HG03064 (cell line): ENCODE results near the gene SBF2.
A peak's percentile ranks its signal among the peaks of the same experiment; 100 is the strongest.

Experiments used
- ATAC-seq: cut with Tn5 transposase; IDR thresholded peaks from one replicate; pipeline ENCODE4 v1.9.1; 2021; ENCODE audit warnings: low read depth; ENCODE audit not compliant: unreplicated experiment

Gene SBF2

DNA sequence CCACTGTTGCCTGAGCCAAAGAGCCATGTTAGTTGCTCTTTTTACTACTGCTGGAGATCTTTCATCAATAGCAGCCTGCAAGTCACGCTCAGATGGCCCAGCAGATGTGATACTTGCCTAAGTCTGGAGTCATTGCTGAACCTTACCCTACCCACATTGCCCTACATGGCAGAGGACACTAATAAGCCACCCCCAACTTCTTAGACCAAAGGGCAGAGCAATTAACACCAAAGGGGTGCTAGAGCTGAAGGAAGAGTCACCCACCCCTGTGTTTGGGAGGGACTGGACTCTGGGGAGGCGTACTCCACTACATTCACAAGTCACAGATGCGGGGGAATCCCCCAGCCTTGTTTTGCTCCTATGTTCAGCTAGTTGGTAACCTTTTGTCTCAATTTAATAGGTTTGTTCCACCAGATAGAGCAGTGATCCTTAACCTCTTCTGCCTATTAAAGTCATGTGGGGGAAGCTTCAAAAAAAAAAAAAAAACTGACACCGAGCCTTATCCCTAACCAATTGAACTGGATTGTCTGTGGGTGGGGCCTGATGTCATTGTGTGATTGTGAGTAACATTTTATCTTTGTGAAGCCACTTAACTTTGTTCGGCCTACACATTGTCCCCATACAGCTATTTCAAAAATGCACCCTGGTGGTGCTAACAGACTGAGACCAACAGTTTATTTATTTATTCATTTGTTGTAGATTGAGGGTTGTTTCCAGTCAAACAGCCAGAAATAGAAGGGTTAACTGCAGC, 23.9 kb upstream of the SBF2 start:
- ATAC-seq: peak; percentile 54

DNA sequence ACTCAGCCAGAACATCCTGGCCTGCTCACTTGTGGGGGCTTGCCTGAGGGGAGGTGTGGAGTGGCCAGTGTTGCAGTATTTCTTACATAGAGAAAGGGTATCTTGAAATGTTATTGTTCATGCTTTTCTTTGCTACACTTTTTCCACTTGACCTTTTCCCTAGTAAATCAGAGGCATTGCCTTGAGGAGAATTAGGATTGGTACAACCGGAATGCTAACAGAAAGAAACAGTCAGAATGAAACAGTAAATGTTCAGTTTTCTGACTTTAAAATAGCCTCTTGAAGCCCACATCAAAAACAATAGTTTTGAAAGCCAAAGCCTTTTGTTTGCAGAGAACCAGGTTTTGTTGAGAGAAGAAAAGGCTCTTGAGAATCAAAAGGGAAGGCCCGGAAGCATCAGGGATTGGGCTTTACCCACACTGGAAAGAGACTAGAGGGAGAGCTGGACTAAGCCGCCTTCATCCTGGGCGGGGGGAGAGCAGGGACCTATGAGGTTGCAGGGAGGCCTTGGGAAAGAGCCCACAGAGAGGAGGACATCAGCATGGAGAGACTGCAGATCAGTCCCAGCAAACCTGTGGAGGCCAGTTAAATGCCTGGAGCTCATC, 23.2 kb upstream of the SBF2 start:
- ATAC-seq: peak; percentile 24

DNA sequence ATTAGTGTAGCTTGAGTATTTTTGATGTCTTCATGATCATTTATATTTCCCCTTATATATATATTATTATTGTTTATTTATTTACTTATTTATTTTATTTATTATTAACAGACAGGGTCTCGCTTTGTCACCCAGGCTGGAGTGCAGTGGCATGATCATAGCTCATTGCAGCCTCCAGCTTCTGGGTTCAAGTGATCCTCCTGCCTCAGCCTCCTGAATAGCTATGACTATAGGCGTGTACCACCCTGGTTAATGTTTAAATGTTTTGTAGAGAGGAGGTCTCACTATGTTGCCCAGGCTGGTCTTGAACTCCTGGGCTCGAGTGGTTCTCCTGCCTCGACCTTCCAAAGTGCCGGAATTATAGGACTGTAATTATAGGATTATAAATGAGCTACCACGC, 21.1 kb upstream of the SBF2 start:
- ATAC-seq: no peak

DNA sequence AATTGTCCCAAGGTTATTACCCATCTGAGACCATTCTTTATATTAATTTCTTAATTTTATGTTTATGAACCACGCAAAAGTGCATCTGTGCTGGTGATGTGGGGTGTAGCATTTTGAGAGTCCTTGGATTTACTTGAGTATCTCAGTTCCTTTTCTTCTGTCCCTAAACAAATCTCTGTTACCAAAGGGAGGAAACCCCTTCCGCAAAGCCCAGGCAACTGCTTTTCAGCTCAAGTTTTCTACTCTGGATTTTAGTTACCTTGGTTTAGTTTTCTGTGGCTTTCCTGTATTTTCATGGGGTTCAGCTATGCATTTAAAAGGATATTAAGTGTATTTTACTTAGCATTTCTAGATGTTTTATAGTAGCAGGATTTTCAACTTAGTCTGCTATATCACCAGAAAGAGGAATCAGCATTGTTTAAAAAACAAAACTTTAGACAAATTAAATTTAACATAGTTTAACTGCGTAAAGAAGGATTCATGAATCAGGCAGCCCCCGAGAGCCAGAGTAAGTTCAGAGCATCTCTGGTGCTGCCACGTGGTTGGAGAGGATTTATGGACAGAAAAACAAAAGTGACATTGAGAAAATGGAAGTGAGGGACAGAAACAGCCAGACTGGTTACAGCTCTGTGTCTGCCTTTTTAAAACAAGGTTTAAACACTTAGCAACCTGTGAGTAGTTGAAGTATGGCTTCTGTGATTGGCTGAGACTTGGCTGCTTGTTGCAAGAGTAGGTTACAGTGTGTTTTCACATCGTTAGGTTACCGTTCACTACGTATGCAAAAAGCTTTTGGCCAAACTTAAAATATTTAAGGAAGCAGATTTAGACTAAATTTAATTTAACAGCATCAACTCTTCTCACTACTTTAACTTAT, 20.4 kb upstream of the SBF2 start:
- ATAC-seq: no peak

DNA sequence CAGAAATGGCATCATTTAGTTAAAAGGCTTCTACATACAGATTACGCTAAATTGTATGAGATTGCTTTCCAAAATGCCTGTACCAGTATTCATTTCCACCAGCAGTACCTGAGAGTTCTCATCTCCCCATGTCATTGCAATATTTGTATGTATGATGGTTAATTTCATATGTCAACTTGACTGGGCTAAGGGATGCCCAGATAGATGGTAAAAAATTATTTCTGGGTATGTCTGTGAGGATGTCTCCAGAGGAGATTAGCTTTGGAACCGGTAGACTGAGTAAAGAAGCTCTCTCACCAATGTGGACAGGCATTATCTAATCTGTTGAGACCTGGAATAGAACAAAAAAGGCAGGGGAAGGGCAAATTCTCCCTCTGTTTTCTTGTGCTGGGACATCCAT, 17.8 kb upstream of the SBF2 start:
- ATAC-seq: no peak

DNA sequence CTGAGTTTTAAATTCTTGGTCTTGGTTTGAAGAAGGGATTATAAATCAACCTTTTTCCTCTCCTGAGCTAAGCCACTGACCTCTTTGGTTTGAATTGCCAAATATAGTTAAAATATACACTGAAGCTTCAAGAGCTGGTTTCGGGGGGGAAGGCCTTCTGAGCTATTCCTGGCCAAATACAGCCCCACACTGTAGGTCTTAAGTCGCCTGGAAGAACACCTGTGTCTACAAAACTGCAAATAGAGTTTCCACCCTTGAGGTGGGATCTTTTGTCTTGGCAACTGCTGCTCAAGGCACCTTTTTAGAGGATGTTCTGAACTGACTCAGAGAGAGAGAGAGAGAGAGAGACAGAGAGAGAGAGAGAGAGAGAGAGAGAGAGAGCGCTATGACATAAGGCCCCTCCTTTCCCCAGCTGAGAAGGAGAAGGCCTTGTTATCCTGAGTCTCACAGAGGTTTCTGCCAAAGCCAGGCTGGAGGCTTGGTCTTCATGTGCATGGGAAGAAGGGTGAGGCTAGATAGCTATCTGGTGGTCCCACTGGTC, 16.4 kb upstream of the SBF2 start:
- ATAC-seq: no peak

DNA sequence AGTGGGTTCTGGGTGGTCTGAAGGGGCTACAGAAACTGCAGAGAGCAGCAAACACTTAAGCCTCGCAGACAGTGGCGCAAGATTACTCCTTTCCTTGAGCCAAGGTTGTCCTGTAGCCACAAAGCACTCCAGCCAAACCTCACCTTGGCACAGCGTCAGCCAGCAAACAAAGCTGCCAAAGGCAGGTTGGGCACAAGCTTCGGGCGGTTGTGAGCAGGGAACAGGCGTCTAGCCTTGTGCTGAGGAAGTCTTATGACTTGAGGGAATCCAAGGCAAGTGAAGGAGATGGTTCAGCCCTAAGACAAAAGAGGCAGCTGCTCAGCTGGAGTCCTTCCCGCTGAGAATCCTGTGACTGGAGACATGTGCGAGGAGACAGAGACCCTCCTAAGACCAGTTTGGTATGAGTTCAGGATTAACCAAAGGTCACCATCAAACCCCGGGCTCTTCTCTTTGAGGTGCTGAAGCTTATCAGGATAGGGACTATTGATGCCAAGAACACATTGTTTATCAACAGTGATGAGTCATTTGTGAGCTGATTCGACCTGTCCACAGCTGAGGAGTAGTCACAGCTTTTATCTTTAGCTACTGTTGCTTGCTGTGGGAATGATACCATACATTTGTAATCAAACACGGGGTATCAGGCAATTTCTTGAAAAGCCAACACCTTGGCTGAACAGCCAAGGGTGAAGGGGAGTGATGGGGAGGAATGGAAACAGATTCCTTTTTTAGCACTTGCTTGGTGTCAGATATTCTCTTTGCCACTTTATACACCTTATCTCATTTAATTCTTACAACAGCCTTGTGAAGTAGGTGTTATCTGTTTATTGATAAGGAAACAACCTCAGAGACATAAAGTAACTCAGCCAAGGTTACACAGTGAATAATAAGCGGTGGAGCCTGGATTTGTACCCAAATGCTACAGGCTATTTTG, 15.4 kb upstream of the SBF2 start:
- ATAC-seq: no peak

DNA sequence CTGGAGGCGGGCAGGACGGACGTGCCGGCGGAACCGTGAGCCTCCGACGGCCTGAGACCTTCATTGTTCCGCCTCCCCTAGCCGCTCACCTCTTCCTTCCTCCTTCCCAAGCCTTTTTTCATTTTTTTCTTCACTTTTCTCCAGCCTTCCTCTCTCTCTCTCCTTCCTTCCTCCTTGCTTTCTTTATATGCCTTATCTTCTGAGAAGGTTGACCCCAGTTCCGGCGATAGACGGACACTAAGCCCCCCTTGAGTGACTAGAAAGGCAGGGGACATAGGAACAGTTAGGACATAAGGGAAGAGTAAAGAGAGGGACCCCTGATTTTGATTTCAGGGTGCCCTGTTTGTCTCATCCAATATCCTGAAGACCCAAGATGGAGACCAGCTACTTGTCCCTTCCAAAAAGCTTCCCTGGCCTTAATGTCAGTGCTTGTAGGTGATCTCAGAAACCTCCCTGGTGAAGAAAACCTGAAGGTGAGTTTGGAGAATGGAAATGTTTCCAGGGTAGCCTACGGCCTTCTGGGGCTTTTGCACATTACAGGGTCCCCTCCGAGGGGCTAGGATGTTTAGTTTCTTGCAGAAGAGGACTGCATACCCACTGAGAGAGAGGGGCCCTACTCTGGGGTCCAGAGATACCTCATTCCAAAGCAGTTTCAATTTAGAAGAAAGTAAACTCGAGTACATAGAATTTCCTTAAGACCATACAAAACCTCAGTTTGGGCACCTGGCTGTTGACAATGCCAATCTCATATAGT, 14.4 kb upstream of the SBF2 start:
- ATAC-seq: no peak

DNA sequence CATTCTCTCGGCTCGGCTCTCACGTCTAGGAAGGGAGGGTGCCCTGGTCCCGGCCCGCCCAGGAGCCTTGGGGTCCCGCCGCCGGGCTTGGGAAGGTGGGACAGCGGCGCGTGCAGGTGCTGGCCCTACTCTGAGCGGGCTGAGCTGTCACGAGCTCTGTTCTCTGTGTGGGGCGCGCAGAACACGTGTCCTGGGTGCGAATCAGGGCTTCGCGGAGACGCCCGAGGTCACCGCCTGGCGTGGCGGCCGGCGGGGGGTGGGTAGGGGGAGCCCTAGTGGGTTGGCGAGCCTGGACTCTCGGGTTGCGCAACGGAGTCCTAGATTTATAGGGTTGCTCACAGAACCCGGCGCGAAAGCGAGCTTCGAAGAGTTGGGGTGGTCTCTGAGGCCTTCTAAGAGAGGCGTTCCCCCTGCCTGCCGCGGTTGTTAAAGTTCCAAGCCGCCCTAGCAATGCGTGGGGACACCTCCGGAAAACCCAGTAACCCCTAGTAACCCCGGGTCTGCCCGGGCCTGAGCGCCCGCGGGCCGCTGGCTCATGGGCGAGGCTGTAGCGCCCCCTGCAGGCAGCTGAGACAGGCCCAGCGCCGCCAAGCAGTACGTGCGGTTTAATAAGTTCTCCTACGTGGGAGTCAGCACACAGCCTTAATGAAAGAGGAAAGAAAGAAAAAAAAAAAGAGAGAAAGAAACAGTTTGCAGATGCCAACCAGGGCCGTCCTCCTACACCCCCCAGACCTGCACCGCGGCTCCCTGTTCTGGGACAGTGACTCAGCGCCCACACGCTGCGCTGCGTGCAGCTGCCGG, 13.6 kb upstream of the SBF2 start:
- peak; percentile 54 for ATAC-seq

DNA sequence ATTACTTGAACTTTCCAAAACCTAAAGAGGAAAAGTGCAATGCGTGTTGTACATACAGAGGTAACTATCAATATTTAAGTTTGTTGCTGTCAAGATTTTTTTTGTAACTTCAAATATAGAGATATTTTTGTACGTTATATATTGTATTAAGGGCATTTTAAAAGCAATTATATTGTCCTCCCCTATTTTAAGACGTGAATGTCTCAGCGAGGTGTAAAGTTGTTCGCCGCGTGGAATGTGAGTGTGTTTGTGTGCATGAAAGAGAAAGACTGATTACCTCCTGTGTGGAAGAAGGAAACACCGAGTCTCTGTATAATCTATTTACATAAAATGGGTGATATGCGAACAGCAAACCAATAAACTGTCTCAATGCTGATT, 13.0 kb upstream of the SBF2 start:
- no peak for ATAC-seq

DNA sequence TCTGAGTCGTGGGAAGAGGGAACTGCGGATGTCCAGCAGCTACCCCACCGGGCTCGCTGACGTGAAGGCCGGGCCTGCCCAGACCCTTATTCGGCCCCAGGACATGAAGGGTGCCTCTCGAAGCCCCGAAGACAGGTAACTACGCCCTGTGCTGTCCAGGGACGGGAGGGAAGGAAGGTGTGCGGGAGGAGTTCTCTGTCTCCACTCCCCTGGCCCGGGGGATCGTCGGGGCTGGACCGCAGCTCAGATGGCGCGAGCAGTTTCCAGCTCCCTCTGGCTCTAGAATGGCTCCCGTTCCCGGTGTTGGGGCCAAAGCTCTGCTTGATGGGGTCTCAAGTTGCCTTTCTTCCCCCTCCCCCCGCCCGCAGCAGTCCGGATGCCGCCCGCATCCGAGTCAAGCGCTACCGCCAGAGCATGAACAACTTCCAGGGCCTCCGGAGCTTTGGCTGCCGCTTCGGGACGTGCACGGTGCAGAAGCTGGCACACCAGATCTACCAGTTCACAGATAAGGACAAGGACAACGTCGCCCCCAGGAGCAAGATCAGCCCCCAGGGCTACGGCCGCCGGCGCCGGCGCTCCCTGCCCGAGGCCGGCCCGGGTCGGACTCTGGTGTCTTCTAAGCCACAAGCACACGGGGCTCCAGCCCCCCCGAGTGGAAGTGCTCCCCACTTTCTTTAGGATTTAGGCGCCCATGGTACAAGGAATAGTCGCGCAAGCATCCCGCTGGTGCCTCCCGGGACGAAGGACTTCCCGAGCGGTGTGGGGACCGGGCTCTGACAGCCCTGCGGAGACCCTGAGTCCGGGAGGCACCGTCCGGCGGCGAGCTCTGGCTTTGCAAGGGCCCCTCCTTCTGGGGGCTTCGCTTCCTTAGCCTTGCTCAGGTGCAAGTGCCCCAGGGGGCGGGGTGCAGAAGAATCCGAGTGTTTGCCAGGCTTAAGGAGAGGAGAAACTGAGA, 12.2 kb upstream of the SBF2 start:
- ATAC-seq: no peak

DNA sequence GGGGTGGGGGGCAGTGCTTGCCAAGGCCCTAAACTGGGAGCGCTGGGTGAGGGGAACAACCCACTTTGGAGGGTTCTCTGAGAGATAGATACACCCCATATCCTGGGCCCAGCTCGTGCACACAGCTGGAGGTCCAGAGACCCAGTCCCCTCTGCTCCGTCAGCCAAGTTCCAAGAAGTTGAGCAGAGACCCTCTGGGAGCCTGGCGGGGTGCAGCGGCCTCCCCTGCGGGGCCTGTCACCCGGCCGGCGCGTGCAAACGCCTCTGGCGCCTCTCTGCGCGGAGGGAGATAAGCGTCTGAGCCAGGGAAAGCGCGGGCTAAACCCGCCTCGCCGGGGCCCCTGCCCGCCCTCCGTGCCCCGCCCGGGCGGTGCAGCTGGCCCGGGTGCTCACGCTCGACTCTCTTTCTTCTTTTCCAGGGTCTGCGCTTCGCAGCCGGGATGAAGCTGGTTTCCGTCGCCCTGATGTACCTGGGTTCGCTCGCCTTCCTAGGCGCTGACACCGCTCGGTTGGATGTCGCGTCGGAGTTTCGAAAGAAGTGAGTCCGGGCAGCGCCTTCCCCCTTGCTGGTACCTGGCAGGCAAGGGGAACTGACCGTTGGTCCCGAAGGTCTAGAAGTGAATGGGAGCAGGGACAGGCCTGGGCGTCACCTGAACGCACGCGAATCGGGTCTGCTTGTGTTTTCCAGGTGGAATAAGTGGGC, 11.4 kb upstream of the SBF2 start:
- no peak for ATAC-seq

DNA sequence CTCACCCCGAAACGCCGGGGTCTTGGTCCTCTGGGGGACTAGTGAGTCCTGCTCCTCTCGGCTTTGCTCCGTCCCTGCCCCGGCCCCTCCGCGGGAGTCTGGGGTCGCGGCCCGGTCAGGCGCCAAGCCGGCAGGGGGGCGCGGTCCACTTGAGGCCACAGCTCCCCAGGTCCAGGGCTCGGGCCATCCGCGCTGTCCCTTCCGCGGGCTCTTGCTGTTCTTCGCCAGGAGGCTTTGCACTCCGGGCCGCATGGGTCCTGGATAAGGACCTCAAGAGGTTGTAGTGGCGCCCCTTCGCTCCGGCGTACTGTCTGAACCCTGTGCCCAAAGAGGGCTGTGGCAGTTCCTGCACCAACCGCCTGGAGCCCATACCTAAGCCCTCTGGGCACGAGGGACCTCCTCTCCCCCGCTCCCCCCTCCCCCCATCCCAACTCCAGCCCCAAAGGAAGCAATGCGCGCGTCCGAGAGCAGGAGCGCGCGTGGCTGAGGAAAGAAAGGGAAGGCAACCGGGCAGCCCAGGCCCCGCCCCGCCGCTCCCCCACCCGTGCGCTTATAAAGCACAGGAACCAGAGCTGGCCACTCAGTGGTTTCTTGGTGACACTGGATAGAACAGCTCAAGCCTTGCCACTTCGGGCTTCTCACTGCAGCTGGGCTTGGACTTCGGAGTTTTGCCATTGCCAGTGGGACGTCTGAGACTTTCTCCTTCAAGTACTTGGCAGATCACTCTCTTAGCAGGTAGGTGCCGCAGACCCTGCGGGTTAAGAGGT, 10.7 kb upstream of the SBF2 start, which contains the start of gene ADM:
Gene ADM (plus strand): TSS at position 579 of the 767 bp plus-strand sequence. CDS start 628 bp downstream, outside the sequence.
- ATAC-seq: no peak

DNA sequence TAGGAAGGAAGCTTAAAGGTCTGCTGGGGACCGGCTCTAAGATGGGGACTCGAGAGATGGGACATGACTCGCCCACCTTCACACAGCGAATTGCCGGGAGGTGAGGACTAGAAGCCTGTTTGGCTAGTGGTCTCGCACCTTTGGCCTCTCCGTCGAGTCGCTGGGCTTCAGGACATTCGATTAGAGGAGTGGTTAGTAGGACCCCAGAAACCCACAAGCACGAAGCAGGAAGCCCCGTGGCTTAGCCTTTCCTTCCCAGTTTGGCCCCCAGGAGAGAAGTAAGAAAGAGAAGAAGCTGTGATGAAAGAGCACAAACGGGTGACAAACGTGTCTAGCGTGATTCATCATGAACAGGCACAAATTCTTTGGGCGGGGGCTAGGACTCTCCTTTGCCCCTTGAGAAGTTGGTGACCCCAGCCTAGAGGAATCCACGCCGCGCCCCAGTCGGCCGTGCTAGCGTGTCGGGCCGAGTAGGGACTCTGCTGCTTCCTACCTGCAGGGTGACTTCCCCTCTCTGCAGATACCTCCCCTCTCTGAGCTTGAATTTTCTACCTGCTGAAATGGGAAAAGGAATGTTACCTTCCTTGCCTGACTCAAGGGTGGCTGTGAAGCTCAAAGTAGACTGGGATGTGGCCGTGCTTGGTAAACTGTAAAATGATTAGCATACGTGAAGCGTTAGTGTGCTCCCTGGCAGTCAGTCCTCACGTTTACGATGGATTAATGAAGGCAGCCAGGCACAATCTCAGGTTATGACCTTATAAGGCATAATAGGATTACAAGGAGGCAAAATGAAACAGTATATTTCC, 9.7 kb upstream of the SBF2 start:
- ATAC-seq: no peak
